IMR-90 (cell line): ENCODE data around the gene CDH13. TPM values are rescaled to one million over a fixed set of nuclear protein-coding genes. Genes with fewer than 3 reads are reported as not detected.

Source experiments
- ATAC-seq: fragments of 200-7000 bp; cut with Tn5 transposase; 2 replicates; pipeline ENCODE4 v1.9.1; 2020; ENCODE audit warnings: low read depth, mild to moderate bottlenecking, moderate library complexity
- BruUV-seq: library from RNA; stranded (reverse); fragments of 400-500 nt; replicated peaks from 2 replicates; lab custom pipeline; 2021; lab: Mats Ljungman, UMichigan
- CTCF ChIA-PET: fragments of 300-600 bp; formaldehyde crosslinking; extraction: SDS; loops from one replicate; lab custom pipeline; 2021; ENCODE audit warnings: antibody characterized with exemption; lab: Yijun Ruan, JAX
- POLR2A ChIA-PET: fragments of 300-600 bp; sonication (Branson Sonifier 250); formaldehyde crosslinking; loops from one replicate; lab custom pipeline; 2022; ENCODE audit warnings: antibody characterized with exemption; ENCODE audit not compliant: unreplicated experiment; lab: Charles Lee
- DNase-seq: peaks from one replicate; pipeline ENCODE4 v3.0.0; 2013
- H2AFZ ChIP-seq: replicated peaks from 2 replicates; pipeline ENCODE3; 2013; ENCODE audit warnings: low read length, mild to moderate bottlenecking; ENCODE audit not compliant: poor library complexity
- H2AK5ac ChIP-seq: 2 replicates; pipeline ENCODE4 v1.6.1; 2013; ENCODE audit warnings: low read depth, low read length, inconsistent platforms
- H2AK9ac ChIP-seq: replicated peaks from 2 replicates; pipeline ENCODE3; 2013; ENCODE audit warnings: mild to moderate bottlenecking, low read depth, low read length, moderate library complexity; ENCODE audit not compliant: poor library complexity
- H2BK120ac ChIP-seq: 2 replicates; pipeline ENCODE4 v1.6.1; 2013; ENCODE audit warnings: low read depth, low read length, inconsistent platforms
- H2BK15ac ChIP-seq: 3 replicates; pipeline ENCODE4 v1.6.1; 2013; ENCODE audit warnings: low read depth, low read length, inconsistent platforms
- H2BK20ac ChIP-seq: 2 replicates; pipeline ENCODE4 v1.6.1; 2013; ENCODE audit warnings: low read depth, mild to moderate bottlenecking, inconsistent platforms, low read length, moderate library complexity
- H2BK5ac ChIP-seq: 2 replicates; pipeline ENCODE4 v1.6.1; 2013; ENCODE audit warnings: mild to moderate bottlenecking, low read depth, low read length, inconsistent platforms; ENCODE audit not compliant: poor library complexity, severe bottlenecking
- H3K14ac ChIP-seq: replicated peaks from 2 replicates; pipeline ENCODE4 v1.6.1; 2013; ENCODE audit warnings: low read depth, low read length, inconsistent platforms
- H3K18ac ChIP-seq: 2 replicates; pipeline ENCODE4 v1.6.1; 2013; ENCODE audit warnings: low read depth, low read length, control low read depth
- H3K23ac ChIP-seq: 2 replicates; pipeline ENCODE4 v1.6.1; 2013; ENCODE audit warnings: low read depth, low read length, inconsistent platforms
- H3K27ac ChIP-seq: 2 replicates; pipeline ENCODE4 v1.5.1; 2013; ENCODE audit warnings: mild to moderate bottlenecking, control low read depth, low read length; ENCODE audit not compliant: insufficient read depth
- H3K27me3 ChIP-seq: 2 replicates; pipeline ENCODE4 v1.6.1; 2013; ENCODE audit warnings: low read length; ENCODE audit not compliant: control insufficient read depth, insufficient read depth
- H3K36me3 ChIP-seq: 2 replicates; pipeline ENCODE4 v1.6.1; 2013; ENCODE audit warnings: low read length, mixed read lengths; ENCODE audit not compliant: control insufficient read depth, insufficient read depth
- H3K4ac ChIP-seq: 2 replicates; pipeline ENCODE4 v1.6.1; 2013; ENCODE audit warnings: low read depth, low read length, inconsistent platforms
- H3K4me1 ChIP-seq: 2 replicates; pipeline ENCODE4 v1.6.1; 2013; ENCODE audit warnings: low read length, mixed read lengths; ENCODE audit not compliant: control insufficient read depth, insufficient read depth
- H3K4me2 ChIP-seq: 2 replicates; pipeline ENCODE4 v1.6.1; 2013; ENCODE audit warnings: low read depth, mild to moderate bottlenecking, control low read depth, low read length, moderate library complexity
- H3K4me3 ChIP-seq: 2 replicates; pipeline ENCODE4 v1.5.1; 2013; ENCODE audit warnings: low read depth, mild to moderate bottlenecking, control low read depth, low read length, moderate library complexity; ENCODE audit not compliant: insufficient read depth
- H3K56ac ChIP-seq: 2 replicates; pipeline ENCODE4 v1.6.1; 2013; ENCODE audit warnings: low read length, inconsistent platforms; ENCODE audit not compliant: insufficient read depth; ENCODE audit errors: extremely low read depth
- H3K79me1 ChIP-seq, 2 experiments: 2 replicates each; pipeline ENCODE4 v1.6.1; 2013; ENCODE audit warnings: low read length in 2 of 2, inconsistent platforms in 1 of 2, low read depth in 1 of 2
- H3K9ac ChIP-seq: 2 replicates; pipeline ENCODE4 v1.6.1; 2013; ENCODE audit warnings: low read depth, low read length, control low read depth
- H3K9me1 ChIP-seq: 2 replicates; pipeline ENCODE4 v1.6.1; 2013; ENCODE audit warnings: low read length, inconsistent platforms; ENCODE audit not compliant: insufficient read depth
- H3K9me3 ChIP-seq: 2 replicates; pipeline ENCODE4 v1.6.1; 2013; ENCODE audit warnings: low read length; ENCODE audit not compliant: control insufficient read depth, insufficient read depth
- H4K20me1 ChIP-seq: 2 replicates; pipeline ENCODE4 v1.6.1; 2013; ENCODE audit warnings: low read length, inconsistent platforms; ENCODE audit not compliant: insufficient read depth
- H4K5ac ChIP-seq: 2 replicates; pipeline ENCODE4 v1.6.1; 2013; ENCODE audit warnings: mild to moderate bottlenecking, low read depth, low read length, control low read depth
- H4K8ac ChIP-seq, 2 experiments: 2 replicates each; pipeline ENCODE4 v1.6.1; 2013; ENCODE audit warnings: low read depth in 2 of 2, low read length in 2 of 2, control low read depth in 1 of 2, inconsistent platforms in 1 of 2
- H4K91ac ChIP-seq: 2 replicates; pipeline ENCODE4 v1.6.1; 2013; ENCODE audit warnings: low read depth, low read length, inconsistent platforms; ENCODE audit not compliant: insufficient read depth
- BHLHE40 ChIP-seq: fragments of 150-350 bp; IDR thresholded peaks from 2 replicates; pipeline ENCODE4 v1.6.1; 2016; ENCODE audit warnings: mild to moderate bottlenecking, low read depth, low read length
- CEBPB ChIP-seq: IDR thresholded peaks from 2 replicates; pipeline ENCODE4 v1.6.1; 2012; ENCODE audit warnings: low read depth, low read length, improper control_type of control experiment
- CHD1 ChIP-seq: IDR thresholded peaks from 2 replicates; pipeline ENCODE4 v1.6.1; 2012; ENCODE audit warnings: low read depth, low read length, improper control_type of control experiment
- FOS ChIP-seq: fragments of 150-350 bp; IDR thresholded peaks from 2 replicates; pipeline ENCODE4 v1.6.1; 2016; ENCODE audit warnings: low read depth, low read length
- MAFK ChIP-seq: IDR thresholded peaks from 2 replicates; pipeline ENCODE4 v1.6.1; 2012; ENCODE audit warnings: low read depth, low read length, improper control_type of control experiment
- MAZ ChIP-seq: IDR thresholded peaks from 2 replicates; pipeline ENCODE4 v1.6.1; 2012; ENCODE audit warnings: low read depth, mild to moderate bottlenecking, low read length, improper control_type of control experiment, moderate library complexity, borderline replicate concordance
- MXI1 ChIP-seq: IDR thresholded peaks from 2 replicates; pipeline ENCODE4 v1.6.1; 2012; ENCODE audit warnings: low read depth, mild to moderate bottlenecking, low read length, moderate library complexity, borderline replicate concordance
- NFE2L2 ChIP-seq: fragments of 150-350 bp; IDR thresholded peaks from 2 replicates; pipeline ENCODE4 v1.6.1; 2016; ENCODE audit warnings: low read depth, mild to moderate bottlenecking, low read length
- POLR2A ChIP-seq: IDR thresholded peaks from 2 replicates; pipeline ENCODE4 v1.6.1; 2012; ENCODE audit warnings: mild to moderate bottlenecking, low read depth, low read length
- RAD21 ChIP-seq: IDR thresholded peaks from 2 replicates; pipeline ENCODE4 v1.6.1; 2012; ENCODE audit warnings: low read length, improper control_type of control experiment
- RCOR1 ChIP-seq: IDR thresholded peaks from 2 replicates; pipeline ENCODE4 v1.6.1; 2012; ENCODE audit warnings: mild to moderate bottlenecking, low read length, improper control_type of control experiment; ENCODE audit not compliant: insufficient replicate concordance
- RFX5 ChIP-seq: IDR thresholded peaks from 2 replicates; pipeline ENCODE4 v1.8.0; 2012; ENCODE audit warnings: low read depth, mild to moderate bottlenecking, low read length, moderate library complexity
- SMC3 ChIP-seq: fragments of 150-350 bp; IDR thresholded peaks from 2 replicates; pipeline ENCODE4 v1.6.1; 2016; ENCODE audit warnings: low read depth, mild to moderate bottlenecking, antibody characterized with exemption, low read length, moderate library complexity
- WGBS, 2 experiments: methylation state at CpG; one replicate each; pipeline versions ENCODE4 v1.1.5 to v1.1.7; 2013; ENCODE audit warnings: missing lambda C conversion rate in 2 of 2; ENCODE audit not compliant: insufficient read length in 1 of 2; ENCODE audit errors: extremely low coverage in 2 of 2; 5-methylcytosine and 5-hydroxymethylcytosine counted together
- dilution Hi-C: fragments of 300-500 bp; cut with HindIII; formaldehyde crosslinking; loops from one replicate; pipeline ENCODE4 v1.14.3; 2018; ENCODE audit warnings: low sequenced_read_pairs; ENCODE audit not compliant: unreplicated experiment
- in situ Hi-C: fragments of 300-500 bp; cut with MboI; formaldehyde crosslinking; loops from 3 replicates; pipeline ENCODE4 v1.14.3; 2019; ENCODE audit warnings: low sequenced_read_pairs, inconsistent platforms, mixed read lengths
- intact Hi-C: fragments of 100-400 bp; cut with micrococcal nuclease; formaldehyde crosslinking; loops from 2 replicates; pipeline ENCODE4 v1.10.0; 2022
- polyA plus RNA-seq, 3 experiments: library from polyadenylated mRNA; depleted of rRNA; stranded (reverse); fragments of >200 nt; gene quantifications; 2 replicates each; pipeline ENCODE4 v1.2.3, GENCODE V29; 2012; ENCODE audit warnings: low replicate concordance in 1 of 3
- total RNA-seq: library from RNA; depleted of rRNA; stranded (reverse); fragments of >200 nt; gene quantifications from 2 replicates; pipeline ENCODE4 v1.2.3, GENCODE V29; 2012
- TF ChIP-seq, protein P1 (sequence below): fragments of 150-350 bp; IDR thresholded peaks from 2 replicates; pipeline ENCODE4 v1.6.1; 2016; ENCODE audit warnings: low read depth, mild to moderate bottlenecking, low read length, moderate library complexity, borderline replicate concordance
- TF ChIP-seq, protein P2 (sequence below): conservative IDR thresholded peaks from 2 replicates; pipeline ENCODE4 v1.5.1; 2012; ENCODE audit warnings: mild to moderate bottlenecking, low read depth, low read length, improper control_type of control experiment
- TF ChIP-seq, protein P3 (sequence below): fragments of 150-350 bp; IDR thresholded peaks from 2 replicates; pipeline ENCODE4 v1.6.1; 2017; ENCODE audit warnings: mild to moderate bottlenecking, antibody characterized with exemption, low read length, low read depth

The CDH13 gene
- total and polyA plus RNA-seq, 2 of the 4 experiments (the other 2 are of a cell fraction), result 61.6 to 74.7 TPM

DNA sequence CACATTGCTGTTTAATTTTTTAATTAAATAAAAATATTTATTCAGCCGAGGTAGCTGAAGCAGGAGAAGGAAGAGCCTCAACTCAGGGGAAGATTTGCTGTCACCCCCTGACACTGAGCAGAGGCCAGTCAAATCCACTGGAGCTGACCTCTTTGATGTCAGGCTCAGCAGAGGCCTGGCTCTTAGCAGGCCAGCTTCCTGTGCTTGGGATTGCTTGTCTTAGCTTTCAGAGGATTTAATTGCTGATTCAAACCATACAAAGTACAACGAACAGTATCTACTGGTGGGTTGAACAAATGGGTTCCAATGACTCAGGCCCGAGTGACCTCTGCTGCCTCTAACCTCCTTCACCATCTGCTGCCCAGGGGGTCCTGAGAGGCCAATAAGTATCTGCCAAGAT, 764.0 kb downstream of the CDH13 start:
- H3K18ac ChIP-seq, result no peak overlapping the region
- H3K9me1 ChIP-seq, result 0 out of 2 replicates have a peak, but pooled peaks cover 3% of the 10 kb centered on the region
- H2BK5ac ChIP-seq, result no peak overlapping the region
- BruUV-seq, result no TSS peak
- TF ChIP-seq POLR2A, result no peak
- TF ChIP-seq BHLHE40, result no peak
- TF ChIP-seq RFX5, result no peak
- TF ChIP-seq CEBPB, result no peak
- no peak for TF ChIP-seq MAFK
- no peak for TF ChIP-seq RCOR1
- no peak for TF ChIP-seq RAD21
- no peak for TF ChIP-seq FOS
- no peak for TF ChIP-seq CHD1
- TF ChIP-seq, protein P1, sequence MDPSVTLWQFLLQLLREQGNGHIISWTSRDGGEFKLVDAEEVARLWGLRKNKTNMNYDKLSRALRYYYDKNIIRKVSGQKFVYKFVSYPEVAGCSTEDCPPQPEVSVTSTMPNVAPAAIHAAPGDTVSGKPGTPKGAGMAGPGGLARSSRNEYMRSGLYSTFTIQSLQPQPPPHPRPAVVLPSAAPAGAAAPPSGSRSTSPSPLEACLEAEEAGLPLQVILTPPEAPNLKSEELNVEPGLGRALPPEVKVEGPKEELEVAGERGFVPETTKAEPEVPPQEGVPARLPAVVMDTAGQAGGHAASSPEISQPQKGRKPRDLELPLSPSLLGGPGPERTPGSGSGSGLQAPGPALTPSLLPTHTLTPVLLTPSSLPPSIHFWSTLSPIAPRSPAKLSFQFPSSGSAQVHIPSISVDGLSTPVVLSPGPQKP, result no peak
- TF ChIP-seq, protein P2, sequence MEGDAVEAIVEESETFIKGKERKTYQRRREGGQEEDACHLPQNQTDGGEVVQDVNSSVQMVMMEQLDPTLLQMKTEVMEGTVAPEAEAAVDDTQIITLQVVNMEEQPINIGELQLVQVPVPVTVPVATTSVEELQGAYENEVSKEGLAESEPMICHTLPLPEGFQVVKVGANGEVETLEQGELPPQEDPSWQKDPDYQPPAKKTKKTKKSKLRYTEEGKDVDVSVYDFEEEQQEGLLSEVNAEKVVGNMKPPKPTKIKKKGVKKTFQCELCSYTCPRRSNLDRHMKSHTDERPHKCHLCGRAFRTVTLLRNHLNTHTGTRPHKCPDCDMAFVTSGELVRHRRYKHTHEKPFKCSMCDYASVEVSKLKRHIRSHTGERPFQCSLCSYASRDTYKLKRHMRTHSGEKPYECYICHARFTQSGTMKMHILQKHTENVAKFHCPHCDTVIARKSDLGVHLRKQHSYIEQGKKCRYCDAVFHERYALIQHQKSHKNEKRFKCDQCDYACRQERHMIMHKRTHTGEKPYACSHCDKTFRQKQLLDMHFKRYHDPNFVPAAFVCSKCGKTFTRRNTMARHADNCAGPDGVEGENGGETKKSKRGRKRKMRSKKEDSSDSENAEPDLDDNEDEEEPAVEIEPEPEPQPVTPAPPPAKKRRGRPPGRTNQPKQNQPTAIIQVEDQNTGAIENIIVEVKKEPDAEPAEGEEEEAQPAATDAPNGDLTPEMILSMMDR, result no peak
- no peak for TF ChIP-seq NFE2L2
- TF ChIP-seq, protein P3, sequence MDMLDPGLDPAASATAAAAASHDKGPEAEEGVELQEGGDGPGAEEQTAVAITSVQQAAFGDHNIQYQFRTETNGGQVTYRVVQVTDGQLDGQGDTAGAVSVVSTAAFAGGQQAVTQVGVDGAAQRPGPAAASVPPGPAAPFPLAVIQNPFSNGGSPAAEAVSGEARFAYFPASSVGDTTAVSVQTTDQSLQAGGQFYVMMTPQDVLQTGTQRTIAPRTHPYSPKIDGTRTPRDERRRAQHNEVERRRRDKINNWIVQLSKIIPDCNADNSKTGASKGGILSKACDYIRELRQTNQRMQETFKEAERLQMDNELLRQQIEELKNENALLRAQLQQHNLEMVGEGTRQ, result no peak
- TF ChIP-seq MAZ, result no peak
- TF ChIP-seq SMC3, result no peak
- no peak for TF ChIP-seq MXI1
- no peak overlapping the region for H2AK5ac ChIP-seq
- H3K27ac ChIP-seq, result no peak overlapping the region
- H3K9ac ChIP-seq, result no peak overlapping the region
- H4K8ac ChIP-seq, result no peak overlapping the region
- H3K56ac ChIP-seq, result no peak overlapping the region
- 0 out of 2 replicates have a peak, but pooled peaks cover 3% of the 10 kb centered on the region for H3K4me1 ChIP-seq
- dilution Hi-C loops, result no loop called here
- H3K23ac ChIP-seq, result no peak overlapping the region
- H3K14ac ChIP-seq, result no peak overlapping the region
- H2AK9ac ChIP-seq, result no peak overlapping the region
- ChIA-PET POLR2A (no interaction called here), CTCF (no interaction called here)
- 20% methylated on average over 1 of the region's 3 CpGs; no CpG with 5 or more reads in 1 of the 2 experiments for WGBS, 2 experiments
- no peaks in the 10 kb centered on the region for H3K9me3 ChIP-seq
- no peak overlapping the region for H4K91ac ChIP-seq
- H2BK15ac ChIP-seq, result no peak overlapping the region
- no peaks in the 10 kb centered on the region for H4K20me1 ChIP-seq
- H3K79me1 ChIP-seq, result no peaks in the 10 kb centered on the region
- H2AFZ ChIP-seq, result no peak overlapping the region
- DNase-seq (no peak), ATAC-seq (no peak)
- no peak overlapping the region for H2BK120ac ChIP-seq
- intact Hi-C loops, result no loop called here
- no peaks in the 10 kb centered on the region for H3K27me3 ChIP-seq
- no peak overlapping the region for H4K5ac ChIP-seq
- in situ Hi-C loops, result no loop called here
- H3K36me3 ChIP-seq, result no peaks in the 10 kb centered on the region
- H2BK20ac ChIP-seq, result no peak overlapping the region
- no peak overlapping the region for H3K4ac ChIP-seq
- no peak overlapping the region for H3K4me2 ChIP-seq
- H3K4me3 ChIP-seq, result no peak overlapping the region
